Urothelium cell line (cell line): ENCODE results near the gene NCOA3.

Source experiments
- DNase-seq: peaks from one replicate; pipeline ENCODE4 v3.0.0; 2011; ENCODE audit warnings: low spot score, mixed read lengths
- FAIRE-seq: peaks from 2 replicates; lab custom pipeline; 2011; peaks lifted over from hg19 to GRCh38; lab: Jason Lieb, UNC

Gene NCOA3

GRCh38 chr20:47660983-47661700 lies 159.5 kb downstream of the NCOA3 start:
- DNase-seq: no peak
- FAIRE-seq: no peak

GRCh38 chr20:47661714-47662113 lies 160.0 kb downstream of the NCOA3 start:
- no peak for FAIRE-seq
- no peak for DNase-seq

- FAIRE-seq (no peak), DNase-seq (no peak)
Measured at GRCh38 chr20:47662483-47663353, 161.0 kb downstream of the NCOA3 start.

GRCh38 chr20:47663354-47664067 lies 161.8 kb downstream of the NCOA3 start:
- FAIRE-seq (peak; percentile 73), DNase-seq (peak; percentile 92)

- FAIRE-seq (no peak), DNase-seq (no peak)
Measured at GRCh38 chr20:47664068-47664437, 162.4 kb downstream of the NCOA3 start.

GRCh38 chr20:47664744-47665143 lies 163.1 kb downstream of the NCOA3 start:
- no peak for FAIRE-seq
- no peak for DNase-seq

- DNase-seq: no peak
- FAIRE-seq: peak; percentile 95
Measured at GRCh38 chr20:47665221-47665991, 163.7 kb downstream of the NCOA3 start.

GRCh38 chr20:47666304-47666703 lies 164.6 kb downstream of the NCOA3 start:
- FAIRE-seq: peak; percentile 87
- DNase-seq: no peak

- FAIRE-seq: no peak
- DNase-seq: no peak
Measured at GRCh38 chr20:47667086-47667485, 165.4 kb downstream of the NCOA3 start.

GRCh38 chr20:47667531-47668312 lies 166.0 kb downstream of the NCOA3 start:
- FAIRE-seq (no peak), DNase-seq (no peak)

GRCh38 chr20:47668313-47669151 lies 166.8 kb downstream of the NCOA3 start:
- DNase-seq (no peak), FAIRE-seq (no peak)

- no peak for DNase-seq
- no peak for FAIRE-seq
Measured at GRCh38 chr20:47669152-47669425, 167.4 kb downstream of the NCOA3 start.

- FAIRE-seq (no peak), DNase-seq (no peak)
Measured at GRCh38 chr20:47669489-47669888, 167.8 kb downstream of the NCOA3 start.

GRCh38 chr20:47669927-47670890 lies 168.5 kb downstream of the NCOA3 start:
- peak; percentile 20 for FAIRE-seq
- no peak for DNase-seq

GRCh38 chr20:47670913-47671312 lies 169.2 kb downstream of the NCOA3 start:
- DNase-seq (no peak), FAIRE-seq (no peak)

- DNase-seq (no peak), FAIRE-seq (no peak)
Measured at GRCh38 chr20:47672166-47672565, 170.5 kb downstream of the NCOA3 start.

- no peak for DNase-seq
- FAIRE-seq: peak; percentile 73
Measured at GRCh38 chr20:47672886-47673670, 171.4 kb downstream of the NCOA3 start.

- no peak for FAIRE-seq
- DNase-seq: no peak
Measured at GRCh38 chr20:47673671-47673955, 171.9 kb downstream of the NCOA3 start.
